ENCODE results near the gene ARHGAP6. TPM values are rescaled to one million over a fixed set of nuclear protein-coding genes. Genes with fewer than 3 reads are reported as not detected.
A peak's percentile ranks its signal among the peaks of the same experiment; 100 is the strongest.

Gene ARHGAP6
- total and polyA plus RNA-seq, 9 of the 15 experiments (the other 6 are each of a cell fraction or from before 2014, with no cell fraction given) = 12.5 to 63.6 (median 41.8) TPM

DNA sequence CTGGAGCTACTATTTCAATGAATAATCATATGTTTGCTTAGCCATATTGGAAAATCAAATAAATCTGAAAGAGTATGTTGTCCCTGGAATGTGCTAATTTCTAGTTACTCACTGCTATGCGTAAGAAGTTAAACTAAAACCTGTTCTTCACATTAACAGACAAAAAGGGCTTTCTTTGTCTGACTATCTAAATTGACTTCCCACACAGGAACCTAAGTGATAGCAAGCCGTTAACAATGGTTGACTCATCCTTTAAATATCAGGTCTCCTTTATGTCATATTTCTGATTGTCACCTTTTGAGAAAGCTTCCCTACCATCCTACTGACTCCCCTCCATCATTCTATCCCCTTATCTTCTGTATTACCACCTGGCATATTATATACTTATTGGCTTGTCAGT is 291.1 kb downstream of the ARHGAP6 start (continued):
- TF ChIP-seq CBX3 (IDR thresholded peaks at IDR 0.05; ENCODE audit: borderline replicate concordance in 1 of 2, low read length in 2 of 2) (no peak), STAT5A (IDR thresholded peaks at IDR 0.05; ENCODE audit: borderline replicate concordance, low read length) (no peak), KLF13 (tag; IDR thresholded peaks at IDR 0.05; ENCODE audit: borderline replicate concordance, low read depth) (no peak), CCAR2 (IDR thresholded peaks at IDR 0.05; ENCODE audit: low read depth, low read length) (no peak), ZNF263 (CRISPR knock-in tag; IDR thresholded peaks at IDR 0.05; ENCODE audit: borderline replicate concordance) (no peak), ADNP (tag; IDR thresholded peaks at IDR 0.05) (no peak), SIN3A (IDR thresholded peaks at IDR 0.05; ENCODE audit: borderline replicate concordance in 2 of 2, control insufficient read depth in 1 of 2, low read depth in 2 of 2, low read length in 2 of 2) (no peak), KLF10 (CRISPR knock-in tag; IDR thresholded peaks at IDR 0.05) (no peak), ILF3 (IDR thresholded peaks at IDR 0.05; ENCODE audit: borderline replicate concordance) (no peak), NFRKB (IDR thresholded peaks at IDR 0.05; ENCODE audit: low read depth) (no peak), SLC30A9 (CRISPR knock-in tag; IDR thresholded peaks at IDR 0.05) (no peak), SPI1 (IDR thresholded peaks at IDR 0.05; ENCODE audit: borderline replicate concordance, low read depth, low read length) (no peak), KLF6 (CRISPR knock-in tag; IDR thresholded peaks at IDR 0.05; ENCODE audit: borderline replicate concordance) (no peak), DACH1 (IDR thresholded peaks at IDR 0.05; ENCODE audit: partially characterized antibody) (no peak), CEBPG (CRISPR knock-in tag; IDR thresholded peaks at IDR 0.05) (no peak), CEBPG (tag; conservative IDR thresholded peaks at IDR 0.05 in 1 of 2, IDR thresholded peaks at IDR 0.05 in 1 of 2) (no peak), BDP1 (IDR thresholded peaks at IDR 0.05; ENCODE audit: insufficient read depth, insufficient read length) (no peak), ZNF785 (CRISPR knock-in tag; IDR thresholded peaks at IDR 0.05) (no peak), EP300 (IDR thresholded peaks at IDR 0.05; ENCODE audit: low read length) (peak; percentile 75; the same call in 1 of the 2 replicates), ZNF347 (CRISPR knock-in tag; IDR thresholded peaks at IDR 0.05; ENCODE audit: low read depth) (no peak)
- TF ChIP-seq, protein P1, sequence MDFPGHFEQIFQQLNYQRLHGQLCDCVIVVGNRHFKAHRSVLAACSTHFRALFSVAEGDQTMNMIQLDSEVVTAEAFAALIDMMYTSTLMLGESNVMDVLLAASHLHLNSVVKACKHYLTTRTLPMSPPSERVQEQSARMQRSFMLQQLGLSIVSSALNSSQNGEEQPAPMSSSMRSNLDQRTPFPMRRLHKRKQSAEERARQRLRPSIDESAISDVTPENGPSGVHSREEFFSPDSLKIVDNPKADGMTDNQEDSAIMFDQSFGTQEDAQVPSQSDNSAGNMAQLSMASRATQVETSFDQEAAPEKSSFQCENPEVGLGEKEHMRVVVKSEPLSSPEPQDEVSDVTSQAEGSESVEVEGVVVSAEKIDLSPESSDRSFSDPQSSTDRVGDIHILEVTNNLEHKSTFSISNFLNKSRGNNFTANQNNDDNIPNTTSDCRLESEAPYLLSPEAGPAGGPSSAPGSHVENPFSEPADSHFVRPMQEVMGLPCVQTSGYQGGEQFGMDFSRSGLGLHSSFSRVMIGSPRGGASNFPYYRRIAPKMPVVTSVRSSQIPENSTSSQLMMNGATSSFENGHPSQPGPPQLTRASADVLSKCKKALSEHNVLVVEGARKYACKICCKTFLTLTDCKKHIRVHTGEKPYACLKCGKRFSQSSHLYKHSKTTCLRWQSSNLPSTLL (IDR thresholded peaks at IDR 0.05) = no peak
- TF ChIP-seq, protein P2, sequence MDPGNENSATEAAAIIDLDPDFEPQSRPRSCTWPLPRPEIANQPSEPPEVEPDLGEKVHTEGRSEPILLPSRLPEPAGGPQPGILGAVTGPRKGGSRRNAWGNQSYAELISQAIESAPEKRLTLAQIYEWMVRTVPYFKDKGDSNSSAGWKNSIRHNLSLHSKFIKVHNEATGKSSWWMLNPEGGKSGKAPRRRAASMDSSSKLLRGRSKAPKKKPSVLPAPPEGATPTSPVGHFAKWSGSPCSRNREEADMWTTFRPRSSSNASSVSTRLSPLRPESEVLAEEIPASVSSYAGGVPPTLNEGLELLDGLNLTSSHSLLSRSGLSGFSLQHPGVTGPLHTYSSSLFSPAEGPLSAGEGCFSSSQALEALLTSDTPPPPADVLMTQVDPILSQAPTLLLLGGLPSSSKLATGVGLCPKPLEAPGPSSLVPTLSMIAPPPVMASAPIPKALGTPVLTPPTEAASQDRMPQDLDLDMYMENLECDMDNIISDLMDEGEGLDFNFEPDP (CRISPR knock-in tag; IDR thresholded peaks at IDR 0.05) = no peak
- TF ChIP-seq, protein P3, sequence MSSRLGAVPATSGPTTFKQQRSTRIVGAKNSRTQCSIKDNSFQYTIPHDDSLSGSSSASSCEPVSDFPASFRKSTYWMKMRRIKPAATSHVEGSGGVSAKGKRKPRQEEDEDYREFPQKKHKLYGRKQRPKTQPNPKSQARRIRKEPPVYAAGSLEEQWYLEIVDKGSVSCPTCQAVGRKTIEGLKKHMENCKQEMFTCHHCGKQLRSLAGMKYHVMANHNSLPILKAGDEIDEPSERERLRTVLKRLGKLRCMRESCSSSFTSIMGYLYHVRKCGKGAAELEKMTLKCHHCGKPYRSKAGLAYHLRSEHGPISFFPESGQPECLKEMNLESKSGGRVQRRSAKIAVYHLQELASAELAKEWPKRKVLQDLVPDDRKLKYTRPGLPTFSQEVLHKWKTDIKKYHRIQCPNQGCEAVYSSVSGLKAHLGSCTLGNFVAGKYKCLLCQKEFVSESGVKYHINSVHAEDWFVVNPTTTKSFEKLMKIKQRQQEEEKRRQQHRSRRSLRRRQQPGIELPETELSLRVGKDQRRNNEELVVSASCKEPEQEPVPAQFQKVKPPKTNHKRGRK (tag; IDR thresholded peaks at IDR 0.05) = no peak
- TF ChIP-seq, protein P4, sequence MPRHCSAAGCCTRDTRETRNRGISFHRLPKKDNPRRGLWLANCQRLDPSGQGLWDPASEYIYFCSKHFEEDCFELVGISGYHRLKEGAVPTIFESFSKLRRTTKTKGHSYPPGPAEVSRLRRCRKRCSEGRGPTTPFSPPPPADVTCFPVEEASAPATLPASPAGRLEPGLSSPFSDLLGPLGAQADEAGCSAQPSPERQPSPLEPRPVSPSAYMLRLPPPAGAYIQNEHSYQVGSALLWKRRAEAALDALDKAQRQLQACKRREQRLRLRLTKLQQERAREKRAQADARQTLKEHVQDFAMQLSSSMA (CRISPR knock-in tag; IDR thresholded peaks at IDR 0.05) = no peak
